HG03378 (cell line): ENCODE data around the gene EXTL1.

Source experiments
- ATAC-seq: cut with Tn5 transposase; IDR thresholded peaks from one replicate; pipeline ENCODE4 v1.9.1; 2021; ENCODE audit warnings: mild to moderate bottlenecking, moderate library complexity; ENCODE audit not compliant: unreplicated experiment

The EXTL1 gene

DNA sequence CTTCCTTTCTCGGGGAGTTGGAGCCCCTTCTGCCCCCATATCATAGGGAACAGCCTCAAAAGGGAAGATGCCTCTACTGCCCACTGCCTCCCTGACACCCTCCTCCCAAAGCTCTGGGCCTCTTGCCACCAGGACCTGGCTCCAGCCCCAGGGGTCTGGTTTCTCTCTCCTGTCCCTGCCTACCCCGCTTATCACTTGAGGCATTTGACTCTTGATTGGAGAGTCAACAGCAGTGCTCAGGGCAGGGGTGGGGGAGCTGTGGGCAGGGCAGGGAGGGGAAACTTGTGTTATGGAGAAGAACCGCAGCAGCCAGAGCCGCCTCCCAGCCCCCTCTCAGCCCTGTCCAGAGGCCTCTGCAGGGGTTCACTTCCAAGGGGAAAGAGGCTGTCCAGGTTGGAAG, 45.3 kb downstream of the EXTL1 start:
- ATAC-seq = no peak

DNA sequence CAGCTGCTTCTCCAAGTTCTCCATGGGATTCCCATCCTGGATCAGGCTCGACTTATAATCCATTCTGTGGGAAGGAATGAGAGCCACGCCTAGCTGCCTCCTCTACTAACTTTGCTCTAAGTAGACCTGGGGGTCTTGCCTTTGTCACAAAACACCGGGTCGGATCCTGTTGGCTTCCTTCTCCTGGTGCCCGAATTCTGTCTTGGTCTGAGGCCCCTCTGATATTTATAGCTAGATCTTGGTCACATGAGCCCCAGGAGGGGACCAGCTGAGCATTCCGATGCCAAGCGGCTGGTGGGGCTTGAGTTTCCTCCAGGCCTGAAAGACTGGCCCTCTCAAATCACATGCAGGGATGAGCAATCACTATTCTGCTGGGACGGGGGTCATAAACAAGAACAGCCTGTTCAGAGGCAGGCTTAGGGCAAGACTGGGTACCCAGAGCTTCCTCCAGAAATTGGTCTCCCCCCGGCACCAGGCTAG, 45.9 kb downstream of the EXTL1 start, which contains the start of gene TRIM63:
TSS of gene TRIM63 (minus strand) at position 199 of the 480 bp plus-strand sequence. CDS start at position 63, 136 bp downstream.
- ATAC-seq = no peak

DNA sequence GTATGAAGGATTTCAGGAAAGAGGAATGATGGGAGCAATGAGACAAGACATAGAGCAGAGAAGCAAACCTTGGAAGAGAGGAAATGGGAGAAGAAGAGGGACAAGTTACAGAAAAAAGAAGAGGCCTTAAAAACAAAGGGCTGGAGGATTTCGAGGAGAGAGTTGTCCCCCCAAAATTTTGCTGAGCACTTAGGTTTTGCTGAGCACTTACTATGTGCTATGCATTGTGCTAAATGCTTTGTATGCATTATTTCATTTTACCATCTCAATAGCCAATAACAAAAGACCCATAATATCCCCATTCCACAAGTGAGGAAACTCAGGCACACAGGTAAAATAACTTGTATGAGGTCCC, 48.3 kb downstream of the EXTL1 start:
- no peak for ATAC-seq

DNA sequence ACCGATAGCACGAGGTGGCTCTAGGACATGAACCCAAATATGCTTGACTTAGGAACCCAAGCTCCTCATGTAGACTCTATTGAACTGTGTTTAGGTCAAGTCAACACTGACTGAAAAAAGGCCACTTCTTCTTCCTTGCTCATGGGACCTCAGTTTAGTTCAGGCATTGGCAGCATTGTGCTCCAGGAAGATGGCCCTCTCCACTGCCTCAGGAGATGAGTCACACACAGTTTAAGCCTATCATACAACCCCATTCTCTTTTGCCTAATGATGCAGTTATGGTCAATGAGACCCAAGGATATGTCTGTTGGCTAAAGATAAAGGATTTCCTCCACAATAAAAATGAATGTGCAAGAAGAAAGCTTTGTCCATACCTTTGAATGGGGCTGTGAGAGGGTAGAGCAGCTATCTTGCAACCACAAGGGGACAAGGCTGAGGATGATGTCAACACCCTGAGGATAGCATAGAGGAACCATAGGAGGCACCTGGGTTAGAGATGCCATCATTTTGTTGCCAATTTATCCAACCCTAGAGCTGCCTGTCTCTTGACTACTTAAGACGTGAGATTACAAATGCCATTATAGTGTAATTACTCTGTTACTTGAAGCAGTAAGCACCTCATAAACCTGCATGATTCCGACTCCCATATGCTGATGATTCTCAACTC, 48.9 kb downstream of the EXTL1 start:
- ATAC-seq = no peak

DNA sequence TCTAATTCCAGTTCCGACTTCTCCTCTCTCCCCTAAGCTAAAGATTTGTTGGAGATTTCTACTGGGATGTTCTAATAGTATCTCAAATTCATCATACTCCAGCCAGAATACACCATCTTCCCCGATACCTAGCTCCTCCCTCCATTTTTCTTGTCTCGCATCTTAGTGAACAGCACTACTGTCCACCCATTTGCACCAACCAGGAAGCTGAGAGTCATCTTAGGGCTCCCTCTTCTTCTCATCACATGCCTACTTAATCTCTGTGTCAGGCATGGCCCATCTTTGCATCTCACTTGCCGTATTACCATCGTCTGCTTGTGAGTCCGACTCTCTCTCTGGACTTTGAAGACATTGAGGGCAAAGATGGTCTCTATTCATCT, 49.4 kb downstream of the EXTL1 start:
- no peak for ATAC-seq

DNA sequence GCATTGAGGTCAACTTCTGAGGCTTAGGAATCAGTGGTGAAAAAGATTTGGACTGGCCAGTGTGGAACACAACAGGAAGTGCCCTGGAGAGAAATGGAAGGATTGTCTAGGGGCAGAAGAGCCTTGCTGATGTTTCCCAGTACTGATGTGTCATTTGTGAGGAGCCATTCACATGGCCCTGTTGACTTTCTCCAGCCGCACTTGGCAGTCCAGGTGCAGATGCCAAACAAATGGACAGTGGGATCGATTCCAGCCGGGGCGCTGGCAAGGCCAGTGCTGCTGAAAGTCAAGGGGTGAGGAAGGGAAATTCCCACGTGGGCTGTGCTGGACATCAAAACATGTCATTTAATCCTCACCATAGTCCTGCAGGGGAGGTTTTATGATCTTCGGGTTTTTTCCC, 50.7 kb downstream of the EXTL1 start:
- ATAC-seq = no peak

DNA sequence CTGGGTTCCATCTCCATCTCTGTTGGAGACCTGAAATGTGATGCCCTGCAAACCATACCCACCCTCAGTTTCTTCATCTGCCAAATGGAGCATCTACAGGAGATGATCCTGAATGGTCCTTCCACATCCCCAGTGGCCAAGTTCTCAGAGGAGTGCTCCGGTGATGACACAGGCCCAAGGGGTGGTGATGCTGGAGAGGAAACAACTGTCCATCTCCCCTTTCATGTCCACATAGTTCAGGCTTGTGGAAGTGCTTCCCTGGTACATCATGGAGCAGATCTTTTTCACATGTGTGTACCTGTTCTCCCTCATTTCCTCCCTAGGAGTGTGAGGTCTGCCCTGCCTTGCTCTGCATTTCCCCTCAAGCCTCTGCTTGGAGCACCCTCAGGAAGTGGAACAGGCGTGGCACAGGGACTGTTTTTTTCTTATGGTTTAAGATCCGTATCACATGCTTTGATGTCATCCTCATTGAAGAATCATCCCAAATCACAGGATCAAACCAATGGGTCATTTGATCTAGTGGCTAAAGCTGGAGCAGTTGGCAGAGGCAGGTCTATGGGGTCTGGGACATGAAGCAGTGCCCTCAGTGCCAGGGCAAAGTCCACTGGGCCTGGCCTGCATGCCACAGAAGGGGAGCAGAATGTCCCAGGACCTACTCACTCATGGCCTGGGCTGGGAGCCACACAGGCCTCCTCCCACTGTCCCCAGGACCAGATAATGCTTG, 54.0 kb downstream of the EXTL1 start:
- no peak for ATAC-seq

DNA sequence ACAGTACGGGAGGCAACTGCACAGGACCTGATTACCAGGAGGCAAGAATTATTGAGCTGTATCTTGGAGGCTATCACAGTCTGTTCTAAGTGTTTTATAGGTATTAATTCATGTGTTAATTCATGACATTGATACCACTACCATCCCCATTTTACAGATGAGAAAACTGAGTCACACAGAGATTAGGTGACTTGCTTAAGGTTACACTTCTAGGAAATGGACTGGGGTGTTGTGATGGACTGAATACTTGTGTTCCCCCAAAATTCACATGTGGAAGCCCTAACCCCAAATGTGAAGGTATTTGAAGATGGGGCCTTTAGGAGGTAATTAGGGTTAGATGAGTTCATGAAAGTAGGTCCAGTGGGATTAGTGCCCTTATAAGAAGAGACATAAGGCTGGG, 55.9 kb downstream of the EXTL1 start:
- no peak for ATAC-seq

DNA sequence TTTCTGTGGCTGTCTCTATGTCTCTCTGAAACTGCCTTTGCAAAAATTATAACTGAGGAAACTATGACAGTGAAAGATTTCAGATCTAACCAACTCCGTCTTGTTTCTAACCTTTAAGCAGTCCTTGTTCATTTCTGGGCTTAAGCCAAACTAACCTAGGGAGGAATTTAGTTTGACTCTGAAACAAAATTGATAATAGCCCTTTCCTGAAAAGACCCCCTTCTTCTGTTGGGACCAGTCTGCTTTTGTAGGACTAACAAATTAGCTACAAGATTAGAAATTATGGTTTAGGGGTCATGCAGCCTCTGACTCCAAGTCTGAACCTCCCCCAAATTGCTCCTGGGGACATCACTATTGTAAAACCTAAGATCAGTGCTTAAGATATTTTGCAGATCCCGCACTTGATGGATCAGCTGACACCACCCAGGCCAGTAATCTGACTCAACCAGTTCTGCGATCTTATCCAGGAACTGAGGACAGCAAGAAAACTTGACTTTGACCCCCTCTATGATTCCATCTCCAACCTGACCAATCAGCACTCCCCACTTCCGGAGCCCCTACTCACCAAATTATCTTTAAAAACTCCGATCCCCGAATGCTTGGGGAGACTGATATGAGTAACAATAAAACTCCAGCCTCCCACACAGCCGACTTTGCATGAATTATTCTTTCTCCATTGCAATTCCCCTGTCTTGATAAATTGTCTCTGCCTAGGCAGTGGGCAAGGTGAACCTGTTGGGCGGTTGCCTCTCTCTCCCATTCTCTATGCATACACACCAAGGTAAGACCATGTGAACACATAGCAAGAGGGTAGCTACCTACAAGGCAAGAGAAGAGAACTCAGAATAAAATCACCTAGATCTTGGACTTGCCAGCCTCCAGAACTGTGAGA, 57.0 kb downstream of the EXTL1 start:
- ATAC-seq = no peak

DNA sequence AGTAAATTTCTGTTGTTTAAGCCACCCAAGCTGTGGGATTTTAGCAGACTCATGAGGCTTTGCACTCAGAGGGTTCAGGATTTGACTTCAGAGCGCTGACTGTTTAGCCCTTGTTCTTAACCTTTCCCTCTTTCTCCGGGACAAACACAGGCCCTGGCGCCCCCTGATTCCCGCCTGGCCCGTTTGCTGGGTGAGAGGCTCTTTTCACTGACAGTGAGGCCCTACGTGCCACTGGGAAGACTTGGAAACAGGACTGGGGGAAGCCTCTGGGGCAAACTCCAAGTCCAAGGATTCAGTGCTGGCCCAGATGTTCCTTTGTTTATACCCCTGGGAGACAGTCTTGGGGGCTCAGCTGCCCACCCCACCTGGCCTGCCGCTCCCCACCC, 57.6 kb downstream of the EXTL1 start:
- no peak for ATAC-seq

DNA sequence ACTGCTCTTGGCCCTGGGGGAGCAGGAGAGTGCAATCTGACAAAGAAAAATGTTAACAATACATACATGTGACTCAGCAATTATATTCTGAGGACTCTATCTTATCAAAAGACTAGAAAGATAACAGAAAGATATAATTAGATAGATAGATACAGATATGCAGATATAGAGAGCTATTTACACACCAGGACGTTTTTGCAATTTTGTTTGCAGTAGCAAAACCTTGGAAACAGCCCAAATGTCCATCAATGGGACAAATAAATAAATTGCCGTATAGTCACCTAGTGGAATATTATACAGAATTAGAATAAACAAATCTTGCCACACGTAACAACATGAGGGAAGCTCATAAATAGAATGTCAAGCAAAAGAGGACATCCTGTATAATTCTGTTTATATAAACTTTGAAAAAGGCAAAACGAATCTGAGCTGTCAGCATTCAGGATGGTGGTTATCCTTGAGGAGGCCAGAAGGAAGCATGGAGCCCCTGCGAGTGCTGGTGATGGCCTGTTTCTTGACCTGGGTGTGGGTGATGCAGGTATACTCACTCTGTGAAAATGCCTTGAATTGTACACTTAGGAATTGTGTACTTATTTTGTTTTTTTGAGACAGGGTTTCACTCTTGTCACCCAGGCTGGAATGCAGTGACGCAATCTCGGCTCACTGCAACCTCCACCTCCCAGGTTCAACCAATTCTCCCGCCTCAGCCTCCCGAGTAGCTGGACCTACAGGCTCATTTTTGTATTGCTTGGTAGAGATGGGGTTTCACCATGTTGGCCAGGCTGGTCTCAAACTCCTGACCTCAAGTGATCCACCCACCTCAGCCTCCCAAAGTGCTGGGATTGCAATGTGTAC, 58.6 kb downstream of the EXTL1 start:
- no peak for ATAC-seq

DNA sequence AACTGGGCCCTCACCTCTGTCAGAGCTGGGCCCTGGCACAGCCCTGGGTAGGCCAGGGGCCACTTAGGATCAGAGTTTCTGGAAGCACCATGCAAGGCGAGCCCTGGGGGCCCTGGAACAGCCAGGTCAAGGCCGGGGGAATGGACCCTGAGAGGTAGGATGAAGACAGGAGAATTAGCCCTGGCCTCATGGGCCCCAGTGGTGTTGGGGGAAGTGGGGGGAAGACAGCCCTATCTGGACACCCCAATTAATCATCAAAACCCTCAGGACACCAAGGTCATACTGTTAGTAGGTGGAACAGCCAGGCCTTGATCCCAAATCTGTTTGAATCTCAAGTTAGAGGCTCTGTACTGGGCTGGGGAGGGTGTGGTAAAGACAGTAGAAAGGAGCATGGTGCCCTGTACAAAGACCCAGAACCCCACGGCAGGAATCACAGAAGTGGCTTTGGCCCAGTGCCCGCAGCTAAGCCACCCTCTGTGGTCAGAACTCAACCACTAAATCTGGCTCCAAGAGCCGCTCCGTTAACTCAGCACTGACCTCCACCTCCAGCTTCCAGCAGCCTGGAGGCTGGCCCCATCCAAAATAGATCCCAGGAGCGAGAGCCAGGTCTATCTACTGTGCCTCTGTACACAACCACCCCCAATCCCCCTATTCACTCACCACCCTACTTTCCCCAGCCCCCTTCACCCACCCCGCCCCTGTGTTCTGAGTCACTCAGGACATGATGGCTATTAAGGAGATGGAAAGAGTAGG, 59.9 kb downstream of the EXTL1 start:
- no peak for ATAC-seq

DNA sequence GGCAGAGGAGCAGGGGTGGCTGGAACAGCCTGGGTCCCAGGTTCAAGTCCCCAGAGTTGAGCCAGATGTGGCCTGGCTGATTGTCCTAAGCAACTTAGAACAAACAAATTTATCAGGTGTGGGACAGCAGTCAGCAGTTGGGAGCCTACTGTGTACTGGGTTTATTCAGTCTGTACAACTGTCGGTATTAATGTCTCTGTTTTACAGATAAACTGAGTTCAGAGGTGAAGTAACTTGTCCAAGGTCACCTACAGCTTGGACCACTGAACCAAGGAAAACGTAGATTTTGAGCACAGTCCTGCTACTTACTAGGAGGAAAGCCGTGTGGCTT, 60.4 kb downstream of the EXTL1 start:
- no peak for ATAC-seq

DNA sequence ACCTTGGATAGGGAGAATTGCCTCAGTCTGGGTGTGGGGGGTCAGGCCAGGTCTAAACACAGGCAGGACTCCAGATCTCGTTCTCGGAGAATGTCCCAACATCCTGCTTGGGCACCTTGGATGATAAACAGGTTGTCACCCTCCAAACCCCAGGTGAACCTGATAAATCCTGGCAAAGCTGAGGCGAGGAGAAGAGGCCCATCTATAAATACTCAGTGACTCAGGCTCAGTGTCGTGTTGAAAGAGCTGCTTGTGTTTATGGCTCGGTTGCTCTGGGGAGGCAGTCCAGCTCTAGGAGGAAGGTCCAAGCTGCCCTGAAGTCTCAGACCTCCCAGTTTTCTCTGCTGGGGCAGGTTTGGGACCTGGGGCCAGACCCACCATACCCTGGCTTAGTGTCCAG, 61.6 kb downstream of the EXTL1 start:
- ATAC-seq = no peak

DNA sequence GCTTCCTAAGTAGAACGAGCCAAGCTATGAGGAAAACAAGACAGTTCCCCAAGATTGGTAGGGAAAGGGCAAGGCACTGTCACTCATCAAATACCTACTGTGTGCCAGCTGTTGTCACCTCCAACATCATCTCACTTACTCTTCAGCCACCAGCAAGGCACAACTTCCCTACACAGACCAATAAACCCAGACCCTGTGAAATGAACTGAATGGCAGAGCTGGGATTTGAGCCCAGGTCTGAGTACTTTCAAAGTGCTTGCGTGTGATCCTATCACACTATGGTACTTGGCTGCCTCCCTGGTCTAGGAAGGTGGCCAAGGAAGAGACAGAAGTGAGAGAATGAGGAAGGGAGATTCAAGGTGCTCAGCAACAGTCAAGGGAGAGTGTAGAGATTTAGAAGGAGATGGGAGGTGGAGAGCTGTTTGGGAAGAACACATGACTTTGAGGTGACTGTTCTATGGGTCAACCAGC, 62.6 kb downstream of the EXTL1 start:
- ATAC-seq = no peak

DNA sequence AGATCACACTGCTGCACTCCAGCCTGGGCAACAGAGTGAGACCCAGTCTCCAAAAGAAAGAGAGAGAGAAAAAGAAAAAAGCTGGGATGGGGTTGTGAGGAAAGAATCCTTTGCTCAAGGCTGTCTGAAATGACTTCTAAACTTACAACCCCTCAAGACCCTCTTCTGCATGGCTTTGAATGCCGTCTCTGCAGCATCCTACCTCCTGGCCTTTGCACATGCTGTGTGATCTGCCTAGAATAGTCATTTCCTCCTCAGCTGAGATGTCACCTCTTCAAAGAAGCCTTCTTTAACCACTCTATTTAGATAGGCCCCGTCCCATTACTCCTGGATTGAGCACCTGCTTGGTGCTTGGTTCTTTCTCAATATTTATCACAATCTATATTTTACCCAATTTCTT, 63.3 kb downstream of the EXTL1 start:
- no peak for ATAC-seq
